SK-N-SH treated with all-trans-retinoic acid at 6 μM for 48 hours (cell line): ENCODE results near the gene SUGCT.

Source experiments
- ARNTL ChIP-seq: fragments of 450-650 bp; formaldehyde crosslinking; IDR thresholded peaks from 2 replicates; pipeline ENCODE4 v1.5.0; 2020; ENCODE audit warnings: low read depth, mild to moderate bottlenecking, moderate library complexity, borderline replicate concordance
- PATZ1 ChIP-seq: fragments of 250-450 bp; sonication (Bioruptor Pico); IDR thresholded peaks from 2 replicates; pipeline ENCODE4 v1.8.0; 2020; ENCODE audit warnings: mild to moderate bottlenecking, moderate library complexity, borderline replicate concordance

- no peak for TF ChIP-seq PATZ1 (CRISPR knock-in tag)
- TF ChIP-seq ARNTL = no peak
Measured at GRCh38 chr7:40492946-40493345, 358.1 kb downstream of the SUGCT start.
